H9 (cell line): ENCODE data around the gene XYLB. TPM values are rescaled to one million over a fixed set of nuclear protein-coding genes. Genes with fewer than 3 reads are reported as not detected.

Source experiments
- DNase-seq: peaks from one replicate; pipeline ENCODE4 v3.0.0-alpha.2; 2017
- H2AFZ ChIP-seq: one replicate; pipeline ENCODE4 v1.6.1; 2013; ENCODE audit warnings: mild to moderate bottlenecking, low read length, control low read depth, moderate library complexity
- H2AK5ac ChIP-seq: 2 replicates; pipeline ENCODE4 v1.6.1; 2013; ENCODE audit warnings: low read length, control low read depth, mixed read lengths; ENCODE audit not compliant: insufficient read length
- H2BK120ac ChIP-seq: one replicate; pipeline ENCODE4 v1.6.1; 2013; ENCODE audit warnings: low read depth, mild to moderate bottlenecking, low read length, control low read depth, inconsistent platforms; ENCODE audit not compliant: poor library complexity, severe bottlenecking
- H2BK12ac ChIP-seq: 2 replicates; pipeline ENCODE4 v1.6.1; 2013; ENCODE audit warnings: low read length, control low read depth, mixed read lengths, low read depth; ENCODE audit not compliant: insufficient read length
- H2BK15ac ChIP-seq: 2 replicates; pipeline ENCODE4 v1.6.1; 2013; ENCODE audit warnings: low read depth, low read length, control low read depth
- H2BK20ac ChIP-seq: one replicate; pipeline ENCODE4 v1.6.1; 2013; ENCODE audit warnings: low read depth, mild to moderate bottlenecking, low read length, control low read depth, inconsistent platforms; ENCODE audit not compliant: poor library complexity, severe bottlenecking
- H2BK5ac ChIP-seq: 2 replicates; pipeline ENCODE4 v1.6.1; 2013; ENCODE audit warnings: low read length, control low read depth, mixed read lengths; ENCODE audit not compliant: insufficient read length
- H3K14ac ChIP-seq: 2 replicates; pipeline ENCODE4 v1.6.1; 2013; ENCODE audit warnings: low read length, control low read depth; ENCODE audit not compliant: insufficient read depth
- H3K18ac ChIP-seq: 2 replicates; pipeline ENCODE4 v1.6.1; 2013; ENCODE audit warnings: low read depth, mild to moderate bottlenecking, mixed read lengths, low read length, control low read depth; ENCODE audit not compliant: insufficient read length
- H3K23ac ChIP-seq: 2 replicates; pipeline ENCODE4 v1.6.1; 2013; ENCODE audit warnings: low read length, control low read depth, mixed read lengths, low read depth; ENCODE audit not compliant: insufficient read length
- H3K23me2 ChIP-seq: 2 replicates; pipeline ENCODE4 v1.6.1; 2013; ENCODE audit warnings: low read depth, mild to moderate bottlenecking, mixed read lengths, low read length, control low read depth; ENCODE audit not compliant: insufficient read length, poor library complexity, severe bottlenecking
- H3K27ac ChIP-seq: 2 replicates; pipeline ENCODE4 v1.5.1; 2013; ENCODE audit warnings: low read length, control low read depth, mixed read lengths, low read depth; ENCODE audit not compliant: insufficient read length
- H3K27me3 ChIP-seq: 2 replicates; pipeline ENCODE4 v1.6.1; 2013; ENCODE audit warnings: low read length, control low read depth, inconsistent platforms; ENCODE audit not compliant: insufficient read depth
- H3K4ac ChIP-seq: 2 replicates; pipeline ENCODE4 v1.6.1; 2013; ENCODE audit warnings: low read depth, mild to moderate bottlenecking, control low read depth, inconsistent platforms, low read length, moderate library complexity
- H3K4me1 ChIP-seq: 2 replicates; pipeline ENCODE4 v1.6.1; 2013; ENCODE audit warnings: low read length, control low read depth, inconsistent platforms; ENCODE audit not compliant: insufficient read depth
- H3K4me2 ChIP-seq: 2 replicates; pipeline ENCODE4 v1.6.1; 2013; ENCODE audit warnings: low read length, control low read depth, mixed read lengths; ENCODE audit not compliant: insufficient read length, insufficient read depth
- H3K56ac ChIP-seq: 2 replicates; pipeline ENCODE4 v1.6.1; 2013; ENCODE audit warnings: low read depth, mild to moderate bottlenecking, mixed read lengths, low read length, control low read depth; ENCODE audit not compliant: insufficient read length
- H3K79me1 ChIP-seq: 2 replicates; pipeline ENCODE4 v1.6.1; 2013; ENCODE audit warnings: low read depth, mild to moderate bottlenecking, moderate library complexity, low read length, control low read depth, inconsistent platforms; ENCODE audit not compliant: insufficient read depth, poor library complexity, severe bottlenecking
- H3K79me2 ChIP-seq: 2 replicates; pipeline ENCODE4 v1.6.1; 2013; ENCODE audit warnings: low read length, control low read depth, inconsistent platforms; ENCODE audit not compliant: insufficient read depth
- H3K9ac ChIP-seq: 2 replicates; pipeline ENCODE4 v1.6.1; 2013; ENCODE audit warnings: low read length, control low read depth, mixed read lengths; ENCODE audit not compliant: insufficient read length; ENCODE audit errors: extremely low read depth
- H3K9me3 ChIP-seq: one replicate; pipeline ENCODE4 v1.6.1; 2013; ENCODE audit warnings: low read depth, low read length, inconsistent platforms; ENCODE audit not compliant: control insufficient read depth
- H3T11ph ChIP-seq: one replicate; pipeline ENCODE4 v1.6.1; 2013; ENCODE audit warnings: mild to moderate bottlenecking, low read length, control low read depth, inconsistent platforms
- H4K20me1 ChIP-seq: one replicate; pipeline ENCODE4 v1.6.1; 2013; ENCODE audit not compliant: control insufficient read depth, insufficient read length, insufficient read depth
- H4K5ac ChIP-seq: 2 replicates; pipeline ENCODE4 v1.6.1; 2013; ENCODE audit warnings: low read depth, mild to moderate bottlenecking, mixed read lengths, low read length, control low read depth; ENCODE audit not compliant: insufficient read length
- H4K8ac ChIP-seq: replicated peaks from 2 replicates; pipeline ENCODE4 v1.6.1; 2013; ENCODE audit warnings: low read length, control low read depth, mixed read lengths, low read depth; ENCODE audit not compliant: insufficient read length
- H4K91ac ChIP-seq: 2 replicates; pipeline ENCODE4 v1.6.1; 2013; ENCODE audit warnings: low read depth, mild to moderate bottlenecking, moderate library complexity, mixed read lengths, low read length, control low read depth; ENCODE audit not compliant: insufficient read length
- H3K27ac Mint-ChIP-seq, 3 experiments: 2 replicates in 2 of 3; 3 replicates in 1 of 3; pipeline ENCODE4 v1.8.0; 2020 to 2021; ENCODE audit warnings: mixed read lengths in 3 of 3, mild to moderate bottlenecking in 1 of 3, moderate library complexity in 1 of 3
- H3K27me3 Mint-ChIP-seq: 2 replicates; pipeline ENCODE4 v1.8.0; 2021; ENCODE audit warnings: low read depth, mild to moderate bottlenecking, moderate library complexity, mixed read lengths
- H3K36me3 Mint-ChIP-seq, 3 experiments: 2 replicates in 2 of 3; 3 replicates in 1 of 3; pipeline ENCODE4 v1.8.0; 2020 to 2021; ENCODE audit warnings: low read depth in 3 of 3, mixed read lengths in 3 of 3; ENCODE audit not compliant: insufficient read depth in 1 of 3
- H3K4me1 Mint-ChIP-seq, 2 experiments: 2 replicates each; pipeline ENCODE4 v1.8.0; 2020; ENCODE audit warnings: mixed read lengths in 2 of 2
- H3K4me3 Mint-ChIP-seq, 2 experiments: 2 replicates in 1 of 2; 3 replicates in 1 of 2; pipeline ENCODE4 v1.8.0; 2020 to 2021; ENCODE audit warnings: mild to moderate bottlenecking in 2 of 2, mixed read lengths in 2 of 2, moderate library complexity in 1 of 2
- H3K9me3 Mint-ChIP-seq, 2 experiments: 2 replicates in 1 of 2; 3 replicates in 1 of 2; pipeline ENCODE4 v1.8.0; 2020; ENCODE audit warnings: mild to moderate bottlenecking in 2 of 2, mixed read lengths in 2 of 2, moderate library complexity in 1 of 2
- CTCF ChIP-seq: fragments of 200-600 bp; sonication (generic); conservative IDR thresholded peaks from 3 replicates; pipeline ENCODE4 v1.8.0; 2021; ENCODE audit warnings: antibody characterized with exemption, mild to moderate bottlenecking
- whole genome bisulfite sequencing: extraction: QIAGEN DNeasy Blood & Tissue Kit; methylation state at CpG from one replicate; pipeline ENCODE4 v1.1.7; 2013; ENCODE audit warnings: missing lambda C conversion rate, low lambda C conversion rate, mixed read lengths; ENCODE audit not compliant: insufficient read length; ENCODE audit errors: extremely low coverage; 5-methylcytosine and 5-hydroxymethylcytosine counted together
- total RNA-seq: library from RNA; stranded (reverse); gene quantifications from 2 replicates; pipeline ENCODE4 v1.2.1, GENCODE V29; 2021

XYLB gene
- total RNA-seq, 1 experiment from 2014 or later: 2.6 TPM

- Histone ChIP-seq H2BK12ac (no peak overlapping the region), H3K23ac (no peak overlapping the region), H2BK120ac (no peak overlapping the region), H2BK20ac (no peak overlapping the region), H3K9me3 (no peaks in the 10 kb centered on the region), H3K4me1 (peaks cover 12% of the 10 kb centered on the region), H3K27ac (no peak overlapping the region), H4K20me1 (no peaks in the 10 kb centered on the region), H3K4me2 (no peak overlapping the region), H3K14ac (peak overlapping the region; percentile 16; the same call in 1 of the 2 replicates), H2AK5ac (no peak overlapping the region), H2BK5ac (no peak overlapping the region), H3K27me3 (no peaks in the 10 kb centered on the region), H3K18ac (no peak overlapping the region), H3K79me1 (peaks cover 13% of the 10 kb centered on the region), H2AFZ (no peak overlapping the region), H3K4ac (no peak overlapping the region), H2BK15ac (no peak overlapping the region), H4K8ac (no peak overlapping the region), H3K9ac (no peak overlapping the region), H4K91ac (no peak overlapping the region), H3K23me2 (peaks cover 7% of the 10 kb centered on the region), H3K79me2 (peaks cover 72% of the 10 kb centered on the region), H3T11ph (no peak overlapping the region), H3K56ac (no peak overlapping the region), H4K5ac (no peak overlapping the region)
- H3K27ac Mint-ChIP-seq: no peak overlapping the region
- H3K27me3 Mint-ChIP-seq: no peaks in the 10 kb centered on the region
- H3K9me3 Mint-ChIP-seq: peaks cover 3 to 10% of the 10 kb centered on the region in 2 experiments; a peak in 3 of 5 replicates
- no CpG with 5 or more reads among the region's 10 CpGs for WGBS
- no peak for DNase-seq
- peaks cover under 1 to 17% (median 9%) of the 10 kb centered on the region in 3 experiments; a peak in 6 of 7 replicates for H3K36me3 Mint-ChIP-seq
- no peak overlapping the region for H3K4me3 Mint-ChIP-seq
- no peak for TF ChIP-seq CTCF
- peaks cover 43 to 44% of the 10 kb centered on the region in 2 experiments for H3K4me1 Mint-ChIP-seq
These were observed 113.0 kb downstream of the XYLB start for GRCh38 chr3:38459499-38460048.
